Anterior cingulate cortex (tissue), 58 donors: Measurements from ENCODE around the gene METTL25B.

Experiments
- DNase-seq, 58 donors: peaks; one replicate each; lab custom pipeline; 2025; lab: John Stamatoyannopoulos, UW

METTL25B gene

GRCh38 chr1:156766298-156767100 lies 38.2 kb downstream of the METTL25B start:
- DNase-seq: peak in 11 of 58 donors; percentile 2 to 77 (median 52)

DNA sequence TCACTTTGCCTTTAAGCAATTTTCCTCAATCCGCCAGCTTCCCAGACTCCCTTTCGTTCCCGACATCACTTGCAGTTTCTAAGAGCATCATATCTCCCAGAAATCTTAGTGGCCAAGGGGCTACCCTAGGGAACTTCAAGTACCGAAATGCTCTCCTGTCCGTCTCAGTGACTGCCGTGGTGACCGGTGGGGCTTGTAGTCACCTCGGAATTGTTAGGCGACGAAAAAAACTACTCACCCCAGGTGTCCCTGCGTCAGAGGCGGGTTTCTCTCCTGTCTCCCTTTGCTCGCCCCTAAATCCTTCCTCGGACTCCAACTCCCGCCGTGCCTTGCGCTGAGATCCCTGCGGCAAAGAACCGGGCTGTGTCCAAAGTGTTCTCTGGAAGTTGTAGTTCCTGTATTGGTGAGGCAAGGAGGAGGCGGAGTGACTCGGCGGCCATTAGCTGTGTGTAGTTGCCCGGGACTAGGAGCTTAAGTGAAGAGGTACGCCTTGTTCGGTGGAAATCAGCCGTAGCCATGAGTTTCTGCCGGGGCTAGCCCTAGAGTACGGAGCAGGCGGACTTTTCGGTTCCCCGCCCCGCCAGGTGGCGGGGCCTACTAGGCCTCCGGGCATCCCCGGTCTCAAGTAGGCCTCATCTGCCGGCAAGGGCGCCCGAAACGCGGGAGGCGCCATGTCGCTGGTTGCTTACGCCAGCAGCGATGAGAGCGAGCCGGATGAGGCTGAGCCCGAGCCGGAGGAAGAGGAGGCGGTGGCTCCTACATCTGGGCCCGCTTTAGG lies 39.0 kb downstream of the METTL25B start, which contains the start of gene PRCC:
PRCC (plus strand) TSS at position 435 of the 778 bp plus-strand sequence; CDS start at position 672, 237 bp downstream.
- peak; percentile 87 to 100 (median 99) for DNase-seq

GRCh38 chr1:156767879-156768604 lies 39.8 kb downstream of the METTL25B start:
- DNase-seq: peak in 11 of 58 donors; percentile 4 to 66 (median 39)

GRCh38 chr1:156768610-156769295 lies 40.5 kb downstream of the METTL25B start:
- DNase-seq: no peak

GRCh38 chr1:156772222-156772621 lies 44.0 kb downstream of the METTL25B start:
- DNase-seq: no peak

DNA sequence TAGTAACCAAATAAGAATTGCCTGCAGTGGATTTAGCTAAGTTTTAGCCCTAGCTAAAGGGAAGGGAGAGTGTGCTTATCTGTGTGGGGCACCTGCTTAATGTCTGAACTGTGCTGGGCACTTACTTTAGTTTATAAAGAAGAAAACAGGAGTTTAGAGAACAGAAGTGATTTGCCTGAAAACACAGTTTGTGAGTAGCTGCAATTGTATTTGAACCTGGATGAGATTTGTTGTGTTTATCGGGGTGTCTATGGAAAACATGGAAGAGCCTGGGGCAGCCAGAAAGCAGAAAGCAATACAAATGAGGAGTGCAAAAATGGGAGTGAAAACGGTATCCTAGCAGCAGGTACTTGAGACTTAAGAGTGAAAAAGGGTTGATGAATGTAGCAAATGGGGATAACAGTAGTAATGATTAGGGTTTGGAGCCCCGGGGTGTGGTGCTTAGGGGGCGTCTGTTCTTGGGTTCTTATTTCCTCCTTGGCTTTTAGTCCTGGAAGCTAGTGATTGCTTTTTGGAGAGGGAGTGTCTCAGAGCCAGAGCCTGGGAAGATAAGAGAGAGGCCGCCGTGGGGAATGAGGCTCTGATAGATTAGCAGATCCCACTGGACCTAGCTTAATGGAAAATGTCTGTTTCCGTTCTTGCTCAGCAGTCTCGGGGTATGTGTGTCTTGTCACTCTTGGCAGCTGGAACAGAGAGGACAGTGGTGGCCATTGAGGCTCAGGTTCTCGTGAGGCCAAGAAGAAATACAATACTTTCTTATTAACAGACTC lies 44.6 kb downstream of the METTL25B start:
- peak in 1 of 58 donors; percentile 4 for DNase-seq

GRCh38 chr1:156773607-156774006 lies 45.3 kb downstream of the METTL25B start:
- DNase-seq: no peak

GRCh38 chr1:156775799-156776198 lies 47.5 kb downstream of the METTL25B start:
- no peak for DNase-seq

DNA sequence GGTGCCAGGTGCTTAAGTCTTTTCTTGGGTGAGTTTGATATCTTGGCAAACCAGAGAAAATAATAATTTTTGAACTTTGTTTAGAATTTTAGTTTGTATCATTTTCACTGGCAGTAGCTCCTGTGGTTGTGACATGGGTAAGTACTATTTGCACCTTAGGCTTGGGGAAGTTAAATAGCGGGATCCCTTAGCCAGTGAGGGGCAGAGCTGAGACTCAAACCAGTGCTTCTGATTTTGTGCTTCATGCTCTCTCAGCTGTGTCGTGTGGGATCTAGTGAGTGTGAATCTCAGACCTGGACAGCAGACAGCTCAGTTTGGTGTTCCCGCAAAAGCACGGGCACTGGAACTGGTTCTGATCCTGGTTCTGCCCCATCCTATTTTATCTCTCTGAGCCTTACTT lies 48.7 kb downstream of the METTL25B start:
- DNase-seq: peak in 1 of 58 donors; percentile 3

DNA sequence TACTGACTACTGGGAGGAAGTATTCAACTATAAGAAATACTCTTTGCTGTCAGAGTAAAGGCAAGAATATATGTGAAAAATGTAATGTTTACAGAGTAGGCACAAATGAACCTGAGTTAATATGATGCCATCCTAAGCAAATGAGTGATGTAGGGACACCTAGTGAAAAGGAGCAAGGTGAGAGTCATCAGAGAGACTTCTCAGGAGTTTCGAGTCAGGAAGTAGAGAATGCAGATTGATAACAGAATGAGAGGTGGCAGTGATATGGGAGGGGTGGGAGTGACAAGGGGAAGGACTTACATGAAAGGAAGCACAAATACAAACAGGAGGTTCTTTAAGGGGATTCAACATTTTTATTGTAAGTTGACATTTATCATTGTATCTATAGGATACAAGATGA lies 49.3 kb downstream of the METTL25B start:
- DNase-seq: no peak

GRCh38 chr1:156781585-156782186 lies 53.4 kb downstream of the METTL25B start:
- DNase-seq: no peak

DNA sequence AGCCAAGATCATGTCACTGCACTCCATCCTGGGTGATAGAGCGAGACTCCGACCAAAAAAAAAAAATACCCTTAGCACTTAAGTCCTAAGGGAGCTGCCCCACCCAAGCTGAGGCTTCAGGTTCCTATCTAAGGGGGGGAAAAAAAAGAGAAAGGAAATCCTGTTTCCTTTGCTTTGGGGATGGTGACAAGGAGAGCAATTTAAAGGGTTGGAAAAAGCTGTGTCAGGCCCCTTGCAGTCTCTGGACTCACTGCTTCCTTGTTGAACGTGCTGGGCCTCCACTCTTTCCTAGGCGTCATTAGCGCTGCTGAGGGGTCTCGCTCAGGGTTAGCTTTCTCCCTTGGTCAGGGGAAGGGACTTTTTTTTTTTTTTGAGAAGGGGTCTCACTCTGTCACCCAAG lies 57.2 kb downstream of the METTL25B start:
- no peak for DNase-seq
